HepG2 (cell line): ENCODE measurements around the gene PTEN. TPM values are rescaled to one million over a fixed set of nuclear protein-coding genes. Genes with fewer than 3 reads are reported as not detected.

Experiments
- ATAC-seq: fragments of 200-7000 bp; cut with Tn5 transposase; 3 replicates; pipeline ENCODE4 v1.9.1; 2020; ENCODE audit warnings: mild to moderate bottlenecking, moderate library complexity
- BruUV-seq: library from RNA; stranded (reverse); fragments of 400-500 nt; replicated peaks from 2 replicates; lab custom pipeline; 2021; lab: Mats Ljungman, UMichigan
- CTCF ChIA-PET: fragments of 300-600 bp; formaldehyde crosslinking; extraction: SDS; loops from one replicate; lab custom pipeline; 2021; ENCODE audit warnings: low total read pairs, inconsistent platforms, low intra/inter-chr PET ratio; lab: Yijun Ruan, JAX
- POLR2A ChIA-PET: fragments of 350-600 bp; sonication (Branson Sonifier 250); formaldehyde crosslinking; loops from one replicate; lab custom pipeline; 2020; ENCODE audit warnings: antibody characterized with exemption, inconsistent platforms; lab: Yijun Ruan, JAX
- DNase-seq: peaks from one replicate; pipeline ENCODE4 v3.0.0-alpha.2; 2015; ENCODE audit warnings: low spot score
- FAIRE-seq: peaks from 3 replicates; lab custom pipeline; 2011; peaks lifted over from hg19 to GRCh38; lab: Jason Lieb, UNC
- H2AFZ ChIP-seq: one replicate; pipeline ENCODE4 v1.6.1; 2011; ENCODE audit warnings: low read length, inconsistent platforms
- H3K27ac ChIP-seq: fragments of 300-600 bp; 3 replicates; pipeline ENCODE4 v1.8.0; 2011; ENCODE audit warnings: mixed run types, mild to moderate bottlenecking, mixed read lengths, low read length, inconsistent platforms; ENCODE audit not compliant: insufficient read depth; ENCODE audit errors: extremely low read length
- H3K27me3 ChIP-seq, 2 experiments: fragments of 200-600 bp in 1 of 2; 2 replicates in 1 of 2; 3 replicates in 1 of 2; pipeline versions ENCODE4 v1.6.0 to v1.8.0; 2011; ENCODE audit warnings: low read length in 2 of 2, mild to moderate bottlenecking in 2 of 2, moderate library complexity in 2 of 2, inconsistent platforms in 1 of 2; ENCODE audit not compliant: insufficient read depth in 2 of 2, control insufficient read depth in 1 of 2
- H3K36me3 ChIP-seq, 2 experiments: fragments of 200-600 bp in 1 of 2; replicated peaks in 1 of 2; 2 replicates in 1 of 2; 3 replicates in 1 of 2; pipeline versions ENCODE4 v1.5.1 to v1.8.0; 2011; ENCODE audit warnings: low read length in 2 of 2, inconsistent platforms in 1 of 2; ENCODE audit not compliant: insufficient read depth in 2 of 2, control insufficient read depth in 1 of 2
- H3K4me1 ChIP-seq: 2 replicates; pipeline ENCODE4 v1.5.1; 2012; ENCODE audit warnings: low read length, inconsistent platforms; ENCODE audit not compliant: insufficient read depth
- H3K4me2 ChIP-seq: 2 replicates; pipeline ENCODE4 v1.6.0; 2011; ENCODE audit warnings: low read depth, low read length, inconsistent platforms
- H3K4me3 ChIP-seq, 3 experiments: fragments of 200-600 bp in 1 of 3; sonication (generic), shearing (Covaris generic) in 1 of 3; replicated peaks in 1 of 3; 2 replicates each; pipeline ENCODE4 v1.5.1; 2011 to 2016; ENCODE audit warnings: low read length in 3 of 3, inconsistent platforms in 2 of 3, low read depth in 2 of 3, mild to moderate bottlenecking in 2 of 3, control low read depth in 1 of 3, mixed read lengths in 1 of 3; ENCODE audit not compliant: insufficient read depth in 1 of 3
- H3K79me2 ChIP-seq: one replicate; pipeline ENCODE4 v1.6.1; 2011; ENCODE audit warnings: low read length, inconsistent platforms; ENCODE audit not compliant: insufficient read depth
- H3K9ac ChIP-seq: 2 replicates; pipeline ENCODE4 v1.6.0; 2011; ENCODE audit warnings: mild to moderate bottlenecking, low read depth, low read length, inconsistent platforms; ENCODE audit not compliant: insufficient read depth
- H3K9me3 ChIP-seq: 2 replicates; pipeline ENCODE4 v1.5.1; 2012; ENCODE audit warnings: mild to moderate bottlenecking, low read length
- H4K20me1 ChIP-seq: 2 replicates; pipeline ENCODE4 v1.6.0; 2011; ENCODE audit warnings: inconsistent platforms, mild to moderate bottlenecking, low read length, moderate library complexity; ENCODE audit not compliant: insufficient read depth
- AGO2 ChIP-seq: fragments of 200-400 bp; formaldehyde crosslinking; optimal IDR thresholded peaks from 2 replicates; pipeline ENCODE3; 2017; ENCODE audit warnings: mild to moderate bottlenecking, low read depth, low read length, moderate library complexity
- RFXAP ChIP-seq: sonication (generic); formaldehyde crosslinking; IDR thresholded peaks from 2 replicates; pipeline ENCODE4 v1.4.0; 2020; ENCODE audit warnings: missing genetic modification reagents, borderline replicate concordance
- SIN3A ChIP-seq: IDR thresholded peaks from 2 replicates; pipeline ENCODE4 v1.6.1; 2011; ENCODE audit warnings: low read depth, mild to moderate bottlenecking, control low read depth, low read length, borderline replicate concordance
- ZFYVE20 ChIP-seq: sonication (generic); formaldehyde crosslinking; IDR thresholded peaks from 2 replicates; pipeline ENCODE4 v1.8.0; 2023; ENCODE audit warnings: low read depth, mild to moderate bottlenecking, moderate library complexity, missing genetic modification reagents, borderline replicate concordance
- ZNF136 ChIP-seq: sonication (generic); formaldehyde crosslinking; IDR thresholded peaks from 2 replicates; pipeline ENCODE4 v1.8.1; 2022; ENCODE audit warnings: low read depth, mild to moderate bottlenecking, moderate library complexity, missing genetic modification reagents
- ZNF34 ChIP-seq: sonication (generic); formaldehyde crosslinking; IDR thresholded peaks from 2 replicates; pipeline ENCODE4 v1.4.0; 2020; ENCODE audit warnings: mild to moderate bottlenecking, missing genetic modification reagents, borderline replicate concordance
- ZNF569 ChIP-seq: sonication (generic); formaldehyde crosslinking; IDR thresholded peaks from 2 replicates; pipeline ENCODE4 v1.5.0; 2020; ENCODE audit warnings: mild to moderate bottlenecking, missing genetic modification reagents, moderate library complexity, borderline replicate concordance
- ZNF773 ChIP-seq: sonication (generic); formaldehyde crosslinking; IDR thresholded peaks from 2 replicates; pipeline ENCODE4 v1.4.0; 2020; ENCODE audit warnings: missing genetic modification reagents, borderline replicate concordance
- ZSCAN31 ChIP-seq: sonication (generic); formaldehyde crosslinking; IDR thresholded peaks from 2 replicates; pipeline ENCODE4 v1.5.0; 2020; ENCODE audit warnings: low read depth, mild to moderate bottlenecking, missing genetic modification reagents
- WGBS: methylation state at CpG from one replicate; pipeline ENCODE4 v1.1.6; 2017; ENCODE audit warnings: low lambda C conversion rate; 5-methylcytosine and 5-hydroxymethylcytosine counted together
- in situ Hi-C: cut with HindIII; loops from 2 replicates; pipeline ENCODE4 v1.10.0; 2017; ENCODE audit warnings: low pct_unique_long_range_greater_than_20kb; ENCODE audit not compliant: extremely low pct_ligation_motif_present
- intact Hi-C: fragments of 100-400 bp; cut with micrococcal nuclease; formaldehyde crosslinking; loops from one replicate; pipeline ENCODE4 v1.10.0; 2022; ENCODE audit not compliant: unreplicated experiment
- polyA plus RNA-seq, 8 experiments: library from polyadenylated mRNA; depleted of rRNA in 3 of 8; stranded (reverse) in 7 of 8; unstranded in 1 of 8; fragments of >200 nt; fragmentation: Illumina TruSeq in 4 of 8; extraction: Trizol in 4 of 8; gene quantifications; 2 replicates each; pipeline versions ENCODE4 v1.2.1 to v1.2.3, GENCODE V29; 2011 to 2016; ENCODE audit warnings: low read depth in 4 of 8, missing spikeins in 1 of 8, mixed read lengths in 1 of 8; ENCODE audit not compliant: insufficient read depth in 1 of 8
- total RNA-seq, 5 experiments: library from RNA; depleted of rRNA; stranded (reverse); fragments of >200 nt; fragmentation: Illumina TruSeq; extraction: Trizol; gene quantifications; 2 replicates each; pipeline ENCODE4 v1.2.3, GENCODE V29; 2016; ENCODE audit warnings: low read depth in 1 of 5
- TF ChIP-seq, protein P1 (sequence below): fragments of 450-650 bp; IDR thresholded peaks from 2 replicates; pipeline ENCODE4 v1.6.1; 2016
- TF ChIP-seq, protein P2 (sequence below): IDR thresholded peaks from 2 replicates; pipeline ENCODE4 v1.6.1; 2012; ENCODE audit warnings: inconsistent platforms
- TF ChIP-seq, protein P3 (sequence below): sonication (generic); formaldehyde crosslinking; IDR thresholded peaks from 2 replicates; pipeline ENCODE4 v1.4.0; 2020; ENCODE audit warnings: mild to moderate bottlenecking, missing genetic modification reagents

The PTEN gene
- total and polyA plus RNA-seq, 2 of the 13 experiments (the other 11 are each of a cell fraction or from before 2014, with no cell fraction given), result 30.3 to 61.3 TPM

DNA sequence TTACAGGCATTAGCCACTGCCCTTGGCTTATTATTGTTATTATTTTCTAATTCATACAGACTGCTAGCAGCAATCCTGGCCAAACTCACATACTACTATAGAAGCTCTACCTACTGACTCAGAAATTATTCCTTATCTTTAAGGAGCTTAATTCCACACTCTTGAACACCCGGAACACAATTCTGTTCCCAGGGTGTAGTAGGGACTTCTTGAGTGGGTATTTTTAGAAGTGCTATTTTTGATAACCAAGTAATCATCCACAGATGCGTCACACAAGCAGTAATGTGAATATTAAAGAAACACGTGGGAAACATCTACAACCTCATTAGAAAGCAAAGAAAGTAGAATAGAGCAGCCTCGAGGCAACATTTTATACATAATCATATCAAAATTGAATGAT lies 149.2 kb downstream of the PTEN start:
- no peaks in the 10 kb centered on the region for H3K36me3 ChIP-seq
- no peak for FAIRE-seq
- no peak overlapping the region for H3K9ac ChIP-seq
- H3K27me3 ChIP-seq, result no peaks in the 10 kb centered on the region
- no peaks in the 10 kb centered on the region for H3K9me3 ChIP-seq
- ATAC-seq, result no peak
- H3K27ac ChIP-seq, result no peak overlapping the region
- peaks cover 6% of the 10 kb centered on the region; the same call in 1 of the 2 replicates for H3K4me1 ChIP-seq
- CTCF ChIA-PET, result no interaction called here
- no peaks in the 10 kb centered on the region for H3K79me2 ChIP-seq
- TF ChIP-seq, protein P1, sequence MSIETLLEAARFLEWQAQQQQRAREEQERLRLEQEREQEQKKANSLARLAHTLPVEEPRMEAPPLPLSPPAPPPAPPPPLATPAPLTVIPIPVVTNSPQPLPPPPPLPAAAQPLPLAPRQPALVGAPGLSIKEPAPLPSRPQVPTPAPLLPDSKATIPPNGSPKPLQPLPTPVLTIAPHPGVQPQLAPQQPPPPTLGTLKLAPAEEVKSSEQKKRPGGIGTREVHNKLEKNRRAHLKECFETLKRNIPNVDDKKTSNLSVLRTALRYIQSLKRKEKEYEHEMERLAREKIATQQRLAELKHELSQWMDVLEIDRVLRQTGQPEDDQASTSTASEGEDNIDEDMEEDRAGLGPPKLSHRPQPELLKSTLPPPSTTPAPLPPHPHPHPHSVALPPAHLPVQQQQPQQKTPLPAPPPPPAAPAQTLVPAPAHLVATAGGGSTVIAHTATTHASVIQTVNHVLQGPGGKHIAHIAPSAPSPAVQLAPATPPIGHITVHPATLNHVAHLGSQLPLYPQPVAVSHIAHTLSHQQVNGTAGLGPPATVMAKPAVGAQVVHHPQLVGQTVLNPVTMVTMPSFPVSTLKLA, result peak; percentile 33
- no peak for TF ChIP-seq AGO2
- no TSS peak for BruUV-seq
- H3K4me3 ChIP-seq, result no peak overlapping the region
- 30% methylated on average over 4 of the region's 4 CpGs for WGBS
- H2AFZ ChIP-seq, result no peak overlapping the region
- no peak for DNase-seq
- in situ Hi-C loops (no loop called here), intact Hi-C loops (no loop called here)
- POLR2A ChIA-PET, result no interaction called here
- no peak overlapping the region for H3K4me2 ChIP-seq
- no peaks in the 10 kb centered on the region for H4K20me1 ChIP-seq

- in situ Hi-C loops (no loop called here), intact Hi-C loops (no loop called here)
- Histone ChIP-seq H3K9me3 (no peaks in the 10 kb centered on the region), H3K4me2 (no peak overlapping the region), H3K4me3 (no peak overlapping the region), H3K27ac (no peak overlapping the region), H3K27me3 (no peaks in the 10 kb centered on the region), H3K79me2 (no peaks in the 10 kb centered on the region), H2AFZ (no peak overlapping the region), H4K20me1 (no peaks in the 10 kb centered on the region), H3K9ac (no peak overlapping the region), H3K36me3 (no peaks in the 10 kb centered on the region), H3K4me1 (no peaks in the 10 kb centered on the region)
- FAIRE-seq (no peak), DNase-seq (no peak), ATAC-seq (no peak)
- ChIA-PET CTCF (no interaction called here), POLR2A (no interaction called here)
- WGBS, result 3% methylated on average over 1 of the region's 1 CpG
- no TSS peak for BruUV-seq
- TF ChIP-seq SIN3A (no peak), RFXAP (CRISPR knock-in tag) (no peak), ZNF136 (CRISPR knock-in tag) (no peak), ZNF34 (CRISPR knock-in tag) (no peak), ZSCAN31 (CRISPR knock-in tag) (no peak), ZNF773 (CRISPR knock-in tag) (no peak), ZNF569 (CRISPR knock-in tag) (no peak), ZFYVE20 (CRISPR knock-in tag) (no peak)
- TF ChIP-seq, protein P2, sequence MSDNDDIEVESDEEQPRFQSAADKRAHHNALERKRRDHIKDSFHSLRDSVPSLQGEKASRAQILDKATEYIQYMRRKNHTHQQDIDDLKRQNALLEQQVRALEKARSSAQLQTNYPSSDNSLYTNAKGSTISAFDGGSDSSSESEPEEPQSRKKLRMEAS, result no peak
- TF ChIP-seq, protein P3, sequence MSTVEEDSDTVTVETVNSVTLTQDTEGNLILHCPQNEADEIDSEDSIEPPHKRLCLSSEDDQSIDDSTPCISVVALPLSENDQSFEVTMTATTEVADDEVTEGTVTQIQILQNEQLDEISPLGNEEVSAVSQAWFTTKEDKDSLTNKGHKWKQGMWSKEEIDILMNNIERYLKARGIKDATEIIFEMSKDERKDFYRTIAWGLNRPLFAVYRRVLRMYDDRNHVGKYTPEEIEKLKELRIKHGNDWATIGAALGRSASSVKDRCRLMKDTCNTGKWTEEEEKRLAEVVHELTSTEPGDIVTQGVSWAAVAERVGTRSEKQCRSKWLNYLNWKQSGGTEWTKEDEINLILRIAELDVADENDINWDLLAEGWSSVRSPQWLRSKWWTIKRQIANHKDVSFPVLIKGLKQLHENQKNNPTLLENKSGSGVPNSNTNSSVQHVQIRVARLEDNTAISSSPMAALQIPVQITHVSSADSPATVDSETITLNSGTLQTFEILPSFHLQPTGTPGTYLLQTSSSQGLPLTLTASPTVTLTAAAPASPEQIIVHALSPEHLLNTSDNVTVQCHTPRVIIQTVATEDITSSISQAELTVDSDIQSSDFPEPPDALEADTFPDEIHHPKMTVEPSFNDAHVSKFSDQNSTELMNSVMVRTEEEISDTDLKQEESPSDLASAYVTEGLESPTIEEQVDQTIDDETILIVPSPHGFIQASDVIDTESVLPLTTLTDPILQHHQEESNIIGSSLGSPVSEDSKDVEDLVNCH (CRISPR knock-in tag), result no peak
Observed at GRCh38 chr10:88017781-88018180, 154.4 kb downstream of the PTEN start.
